HG03521 (cell line): ENCODE data around the gene IGLON5.

ENCODE experiments used
- ATAC-seq: cut with Tn5 transposase; IDR thresholded peaks from one replicate; pipeline ENCODE4 v1.9.1; 2021; ENCODE audit warnings: mild to moderate bottlenecking, moderate library complexity; ENCODE audit not compliant: unreplicated experiment

Gene IGLON5

GRCh38 chr19:51317376-51317775 is 5.9 kb downstream of the IGLON5 start:
- ATAC-seq = no peak

- no peak for ATAC-seq
Measured at GRCh38 chr19:51317968-51318367, 6.5 kb downstream of the IGLON5 start.

DNA sequence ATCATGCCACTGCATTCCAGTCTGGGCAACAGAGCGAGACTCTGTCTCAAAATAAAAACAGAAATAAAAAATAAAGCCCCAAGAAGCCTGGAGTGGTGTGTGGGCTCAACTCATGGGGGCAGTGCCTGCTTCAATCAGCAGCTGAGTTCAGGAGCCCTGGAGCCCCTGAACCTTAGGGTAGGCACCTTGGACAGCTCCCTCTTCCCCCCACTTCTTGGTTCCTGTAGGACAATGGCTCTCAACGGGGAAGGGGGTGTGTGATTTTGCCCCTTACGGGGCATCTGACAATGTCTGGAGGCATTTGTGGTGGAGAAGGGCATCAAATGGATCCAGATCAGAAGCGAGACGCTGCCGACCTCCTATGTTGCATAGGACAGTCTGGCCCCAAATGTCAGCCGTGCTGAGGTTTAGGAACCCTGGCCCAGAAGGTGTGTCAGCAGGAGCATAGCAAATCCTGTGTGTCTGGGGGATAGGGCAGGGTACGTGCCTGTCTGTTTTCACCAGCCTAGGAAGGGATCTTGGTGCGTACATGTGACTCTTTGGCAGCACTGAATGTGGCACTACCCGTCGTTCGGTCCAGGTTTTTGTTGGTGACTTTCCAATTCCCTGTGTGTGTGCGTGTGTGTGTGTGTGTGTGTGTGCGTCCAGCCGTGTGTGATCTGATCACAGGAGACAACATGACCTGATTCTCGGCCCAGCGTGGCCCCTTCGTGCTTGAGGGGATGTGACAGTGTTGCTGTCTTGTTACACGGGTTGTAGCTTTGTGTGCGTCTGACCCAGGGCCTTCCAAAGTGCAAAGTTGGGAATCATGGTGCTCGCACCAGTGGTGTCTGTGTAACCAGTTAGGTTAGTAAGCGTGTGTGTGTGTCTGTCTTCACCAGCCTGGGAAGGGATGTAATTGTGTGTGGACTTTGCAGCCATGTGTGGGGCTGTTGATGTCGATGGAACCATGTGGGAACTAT is 7.5 kb downstream of the IGLON5 start:
- no peak for ATAC-seq

DNA sequence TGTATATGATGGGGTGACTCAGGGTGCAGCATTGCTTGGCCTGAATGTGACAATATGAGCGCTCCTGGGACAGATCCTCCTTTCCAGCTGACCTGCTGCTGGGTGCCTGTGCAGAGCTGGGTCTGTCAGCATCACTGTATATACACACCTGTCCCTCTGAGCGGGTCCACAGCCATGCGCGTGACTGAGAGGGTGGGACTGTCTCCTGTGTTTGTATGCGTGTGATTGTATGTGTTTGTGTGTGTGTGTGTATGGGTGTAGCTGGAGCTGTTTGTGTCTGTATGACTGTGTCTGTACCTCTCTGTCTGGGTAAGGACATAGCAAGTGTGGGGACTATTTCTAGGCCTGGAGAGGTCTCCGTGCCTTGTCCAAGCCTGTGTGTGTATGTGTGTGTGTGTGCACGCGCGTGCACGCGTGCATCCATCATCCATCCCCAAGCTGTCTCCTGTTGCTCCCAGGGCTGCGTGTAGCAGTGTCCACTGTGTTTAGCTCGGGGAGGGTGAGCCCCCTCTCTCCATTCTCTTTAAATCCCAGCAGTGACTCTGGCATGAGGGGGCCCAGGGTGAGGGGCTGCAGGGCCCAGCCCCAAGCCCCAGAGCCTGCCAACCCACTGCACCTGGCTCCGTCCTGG is 8.3 kb downstream of the IGLON5 start:
- ATAC-seq = no peak

GRCh38 chr19:51320280-51320657 is 8.8 kb downstream of the IGLON5 start:
- ATAC-seq = no peak

DNA sequence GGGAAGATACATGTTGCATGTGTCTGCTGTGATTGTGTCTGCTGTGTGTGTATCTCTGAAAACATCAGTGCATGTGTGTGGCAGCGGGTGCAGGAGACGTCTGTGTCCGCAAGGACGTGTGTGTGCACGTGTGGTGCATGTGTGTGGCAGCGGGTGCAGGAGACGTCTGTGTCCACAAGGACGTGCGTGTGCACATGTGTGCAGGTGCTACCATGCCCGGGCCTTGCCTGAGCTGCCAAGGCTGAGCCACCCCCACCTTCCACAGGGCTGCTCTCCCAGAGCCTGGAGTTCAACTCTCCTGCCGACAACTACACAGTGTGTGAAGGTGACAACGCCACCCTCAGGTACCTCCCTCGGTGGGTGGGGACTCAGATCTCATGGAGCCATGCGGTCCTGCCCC is 10.4 kb downstream of the IGLON5 start:
- no peak for ATAC-seq

- no peak for ATAC-seq
Measured at GRCh38 chr19:51323481-51324166, 12.2 kb downstream of the IGLON5 start.

DNA sequence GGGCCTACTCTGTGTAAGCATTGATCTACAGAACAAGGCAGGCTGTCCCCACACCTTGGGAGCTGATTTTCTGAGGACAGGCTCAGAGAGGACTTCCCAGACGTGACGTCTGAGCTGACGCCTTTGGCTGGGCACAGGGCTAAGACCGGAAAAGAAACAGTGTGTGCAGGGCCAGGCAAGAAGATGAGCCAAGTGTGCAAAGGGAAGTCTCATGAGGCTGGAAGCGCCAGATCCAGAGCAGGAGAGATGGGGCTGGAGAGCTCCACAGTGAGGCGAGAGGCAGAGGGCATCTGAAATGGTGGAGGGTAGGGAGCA is 12.7 kb downstream of the IGLON5 start:
- ATAC-seq = no peak

DNA sequence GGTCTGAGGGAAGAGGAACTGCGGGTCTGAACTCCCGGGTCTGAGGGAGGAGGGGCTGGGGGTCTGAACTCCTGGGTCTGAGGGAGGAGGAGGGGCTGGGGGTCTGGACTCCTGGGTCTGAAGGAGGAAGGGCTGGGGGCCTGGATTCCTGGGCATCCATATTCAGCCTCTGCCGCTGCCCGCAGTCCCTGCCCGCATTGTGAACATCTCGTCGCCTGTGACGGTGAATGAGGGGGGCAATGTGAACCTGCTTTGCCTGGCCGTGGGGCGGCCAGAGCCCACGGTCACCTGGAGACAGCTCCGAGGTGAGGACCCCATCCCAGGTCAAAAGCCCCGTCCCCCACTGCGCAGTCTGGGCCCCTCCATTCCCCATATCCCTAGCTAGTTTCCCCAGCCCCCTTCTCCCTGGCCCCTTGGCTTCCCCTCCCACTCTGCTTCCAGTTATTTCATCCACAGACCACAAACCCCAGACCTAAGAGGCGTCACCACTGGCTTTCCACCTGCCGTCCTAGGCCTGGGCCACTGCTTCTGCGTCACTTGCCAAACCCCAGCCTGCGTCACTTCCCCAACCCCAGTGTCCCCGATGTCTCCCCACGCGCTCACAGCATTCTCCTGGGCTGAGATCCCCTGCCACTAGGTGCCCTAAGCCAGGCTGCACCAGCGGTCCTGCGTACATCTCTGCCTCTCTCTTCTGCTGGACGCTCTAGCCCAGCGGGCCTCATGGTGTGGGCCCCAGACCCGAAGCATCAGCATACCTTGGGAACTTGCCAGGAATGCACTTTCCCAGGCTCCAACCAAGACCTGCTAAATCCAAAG is 13.9 kb downstream of the IGLON5 start:
- no peak for ATAC-seq

DNA sequence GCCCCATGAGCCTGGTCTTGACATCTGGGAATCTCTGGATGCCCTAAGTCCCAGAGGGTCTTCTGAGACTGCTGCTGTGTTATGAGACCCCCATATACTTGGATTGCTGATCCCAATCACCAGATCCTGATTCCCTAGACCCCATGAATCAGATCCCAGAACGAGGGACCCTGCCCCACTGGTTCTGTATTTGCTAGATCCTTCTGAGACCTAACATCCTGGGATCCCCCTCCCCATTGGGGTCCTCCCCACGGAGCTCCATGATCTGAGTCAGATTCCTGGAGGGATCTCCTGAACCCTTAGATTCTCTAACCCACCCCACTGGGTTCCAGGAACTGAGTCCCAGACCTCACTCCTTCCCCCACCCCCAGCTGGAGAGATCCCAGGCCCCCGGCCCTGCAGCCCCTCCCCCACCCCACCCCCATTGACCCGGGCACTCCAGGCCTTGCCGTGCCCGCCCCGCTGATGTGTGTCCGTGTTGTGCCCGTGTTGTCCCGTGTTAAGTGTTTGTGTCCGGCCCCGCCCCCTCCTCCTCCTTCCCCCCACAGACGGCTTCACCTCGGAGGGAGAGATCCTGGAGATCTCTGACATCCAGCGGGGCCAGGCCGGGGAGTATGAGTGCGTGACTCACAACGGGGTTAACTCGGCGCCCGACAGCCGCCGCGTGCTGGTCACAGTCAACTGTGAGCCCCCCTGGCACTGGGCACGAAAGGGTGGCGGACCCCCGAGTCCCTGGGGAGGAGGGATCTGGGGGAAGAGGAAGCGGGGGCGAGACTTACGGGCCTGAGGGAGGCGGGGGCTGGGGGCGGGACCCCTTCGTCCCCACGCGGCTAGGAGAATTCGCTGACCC is 15.0 kb downstream of the IGLON5 start:
- ATAC-seq = no peak

- ATAC-seq = no peak
Measured at GRCh38 chr19:51327066-51328001, 15.9 kb downstream of the IGLON5 start.

- no peak for ATAC-seq
Measured at GRCh38 chr19:51329411-51329810, 18.0 kb downstream of the IGLON5 start.

DNA sequence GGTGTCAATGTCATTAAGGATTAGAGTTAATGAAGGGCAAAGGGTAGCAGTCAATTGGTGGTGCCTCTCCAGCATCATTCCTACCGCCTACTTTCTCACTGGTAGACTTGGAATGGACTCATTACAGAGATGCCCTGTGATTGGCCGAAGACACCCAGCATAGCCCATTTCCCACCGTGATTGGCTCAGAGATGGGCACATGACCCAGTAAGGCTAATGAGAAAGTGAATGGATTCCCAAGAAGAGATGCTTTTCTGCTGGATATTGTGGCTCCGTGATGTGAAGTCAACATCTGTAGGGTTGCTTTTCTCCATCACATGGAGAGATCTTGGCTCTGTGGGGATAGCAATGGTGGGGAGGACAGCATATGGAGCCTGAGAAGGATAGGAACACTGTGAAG is 18.9 kb downstream of the IGLON5 start:
- no peak for ATAC-seq

DNA sequence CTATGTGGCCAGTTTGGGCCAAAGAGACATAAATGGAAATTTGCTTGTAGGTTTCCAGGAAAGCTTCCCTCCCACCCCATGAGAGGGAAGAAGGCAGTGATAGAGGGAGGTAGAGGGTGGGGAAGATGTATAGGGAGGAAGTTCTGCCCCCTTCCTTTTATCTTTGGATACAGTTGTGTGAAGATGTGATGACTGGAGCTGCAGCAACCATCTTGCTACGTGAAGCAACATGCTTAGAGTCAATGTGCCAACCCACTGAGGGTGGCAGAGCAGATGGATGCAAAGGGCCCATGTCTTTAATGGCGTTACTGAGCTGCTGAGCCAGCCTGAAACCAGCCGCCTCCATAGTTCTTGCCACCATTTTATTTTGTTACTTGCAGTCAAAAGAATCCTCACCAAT is 19.7 kb downstream of the IGLON5 start:
- ATAC-seq = no peak

GRCh38 chr19:51331716-51332115 is 20.3 kb downstream of the IGLON5 start:
- no peak for ATAC-seq

- ATAC-seq = no peak
Measured at GRCh38 chr19:51333836-51334460, 22.5 kb downstream of the IGLON5 start.

DNA sequence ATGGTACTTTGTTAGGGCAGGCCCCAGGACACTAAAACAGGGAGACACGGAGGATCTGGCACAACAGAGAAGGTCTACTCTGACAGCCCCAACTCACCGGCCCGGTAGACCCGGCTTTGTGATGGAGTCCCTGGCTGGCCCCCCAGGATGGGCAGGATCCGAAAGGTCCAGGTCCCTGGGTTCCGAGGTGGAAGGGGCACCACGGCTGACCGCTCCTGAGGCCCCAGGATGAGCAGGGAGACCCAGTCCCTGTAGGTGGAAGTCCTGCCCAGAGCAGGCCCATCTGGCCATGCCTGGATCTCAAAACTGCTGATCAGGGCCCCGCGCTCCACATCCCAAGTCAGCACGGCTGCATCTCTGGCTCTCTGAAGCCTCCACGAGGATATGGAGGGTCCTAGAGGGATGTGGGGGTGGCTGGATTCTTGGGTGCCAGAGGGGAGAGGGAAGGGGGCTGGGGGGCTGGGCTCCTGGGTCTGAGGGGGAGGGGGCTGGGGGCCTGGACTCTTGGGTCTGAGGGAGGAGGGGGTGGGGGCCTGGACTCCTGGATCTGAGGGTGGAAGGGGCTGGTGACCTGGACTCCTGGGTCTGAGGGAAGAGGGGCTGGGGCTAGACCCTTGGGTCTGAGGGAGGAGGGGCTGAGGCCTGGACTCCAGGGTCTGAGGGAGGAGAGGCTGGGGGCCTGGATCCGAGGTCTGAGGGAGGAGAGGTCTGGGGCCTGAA is 25.9 kb downstream of the IGLON5 start:
- no peak for ATAC-seq
